ENCODE results near the gene PPP1R14C.

Gene PPP1R14C

DNA sequence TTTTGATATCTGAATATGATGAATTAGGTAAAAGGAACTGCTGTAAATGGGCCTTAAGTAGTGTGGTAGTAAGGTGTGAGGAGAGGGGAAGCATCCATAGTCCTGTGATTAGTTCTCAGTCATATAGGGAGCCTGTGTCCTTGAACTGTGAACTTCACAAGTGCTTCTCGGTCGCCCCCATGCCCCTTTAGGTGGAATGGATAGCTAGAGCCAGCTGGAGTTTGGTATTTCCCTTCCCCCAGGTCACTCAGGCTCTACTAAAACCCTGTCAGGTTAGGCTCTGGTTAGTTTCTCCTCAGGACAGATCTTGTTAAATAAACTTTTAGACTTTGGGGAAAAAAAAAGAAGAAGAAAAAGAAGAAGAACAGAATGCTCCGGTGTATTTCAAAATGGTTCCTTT, 82.0 kb downstream of the PPP1R14C start:
- no peak for DNase-seq (ENCODE audit: extremely low read depth, low read depth)
- no peak for TF ChIP-seq CTCF (IDR thresholded peaks at IDR 0.05; ENCODE audit: low read depth, low read length, missing control alignments)
- no peak overlapping the region for H3K4me3 ChIP-seq (replicated peaks; ENCODE audit: low read depth, low read length)

DNA sequence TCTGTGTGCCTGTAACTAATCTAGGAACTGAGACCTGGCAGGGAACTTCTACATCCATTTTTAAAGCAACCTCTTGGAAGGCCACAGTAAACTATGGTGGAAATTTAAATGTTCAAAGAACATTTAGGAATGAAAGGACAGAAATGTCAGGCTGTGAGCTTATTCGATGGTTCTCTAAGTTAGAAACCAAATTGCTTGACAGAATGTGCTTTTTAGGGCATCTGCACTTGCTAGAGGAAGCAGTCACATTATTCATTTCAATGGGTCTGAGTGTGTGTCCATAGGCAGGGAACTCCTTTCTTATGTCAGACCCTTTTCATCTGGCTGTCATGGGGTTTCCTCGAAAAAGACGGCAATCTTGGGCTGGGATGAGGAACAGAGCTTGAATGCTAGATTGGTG, 84.4 kb downstream of the PPP1R14C start:
- DNase-seq (ENCODE audit: extremely low read depth, low read depth), result no peak
- no peak overlapping the region for H3K4me3 ChIP-seq (replicated peaks; ENCODE audit: low read depth, low read length)
- no peak for TF ChIP-seq CTCF (IDR thresholded peaks at IDR 0.05; ENCODE audit: low read depth, low read length, missing control alignments)

GRCh38 chr6:150228072-150228733, 85.4 kb downstream of the PPP1R14C start:
- no peak overlapping the region for H3K4me3 ChIP-seq (replicated peaks; ENCODE audit: low read depth, low read length)
- no peak for DNase-seq (ENCODE audit: extremely low read depth, low read depth)
- TF ChIP-seq CTCF (IDR thresholded peaks at IDR 0.05; ENCODE audit: low read depth, low read length, missing control alignments), result no peak

GRCh38 chr6:150229436-150230163, 86.8 kb downstream of the PPP1R14C start:
- H3K4me3 ChIP-seq (replicated peaks; ENCODE audit: low read depth, low read length), result no peak overlapping the region
- no peak for TF ChIP-seq CTCF (IDR thresholded peaks at IDR 0.05; ENCODE audit: low read depth, low read length, missing control alignments)
- no peak for DNase-seq (ENCODE audit: extremely low read depth, low read depth)

DNA sequence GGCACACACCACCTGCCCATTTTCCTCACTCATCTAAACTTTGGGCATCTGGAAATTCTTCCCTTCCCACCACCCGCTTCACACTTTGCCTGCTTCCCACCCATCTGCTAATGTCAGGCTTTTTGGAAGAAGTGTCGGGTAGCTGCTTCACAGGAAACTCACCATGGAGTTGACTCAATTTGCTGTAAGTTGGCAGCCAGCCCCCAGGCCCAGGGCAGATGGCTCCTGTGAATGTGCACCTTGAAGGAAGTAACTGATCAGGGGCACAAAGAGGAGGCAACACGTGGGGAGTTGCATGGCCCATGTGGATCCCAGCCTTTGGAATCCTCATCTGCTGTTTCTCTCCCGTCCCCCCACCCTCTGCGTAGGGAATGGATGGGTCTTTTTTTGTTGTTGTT, 87.3 kb downstream of the PPP1R14C start:
- no peak for DNase-seq (ENCODE audit: extremely low read depth, low read depth)
- H3K4me3 ChIP-seq (replicated peaks; ENCODE audit: low read depth, low read length), result no peak overlapping the region
- TF ChIP-seq CTCF (IDR thresholded peaks at IDR 0.05; ENCODE audit: low read depth, low read length, missing control alignments), result no peak

GRCh38 chr6:150230832-150231524, 88.1 kb downstream of the PPP1R14C start:
- no peak overlapping the region for H3K4me3 ChIP-seq (replicated peaks; ENCODE audit: low read depth, low read length)
- no peak for TF ChIP-seq CTCF (IDR thresholded peaks at IDR 0.05; ENCODE audit: low read depth, low read length, missing control alignments)
- no peak for DNase-seq (ENCODE audit: extremely low read depth, low read depth)

Data from HFF-Myc (cell line).